ENCODE data around the gene NDUFS2. TPM values are rescaled to one million over a fixed set of nuclear protein-coding genes. Genes with fewer than 3 reads are reported as not detected.

The NDUFS2 gene
- total and polyA plus RNA-seq, 2 donors (not counting 1 experiment from before 2014, with no cell fraction given) = 53.9 to 82.3 TPM

- peaks cover 27% of the 10 kb centered on the region for H3K4me1 Mint-ChIP-seq
- no peak for ATAC-seq (ENCODE audit: low read depth)
- no peak within 1 kb of the TSS for H3K9ac ChIP-seq (ENCODE audit: low read length)
These were observed 12.9 kb downstream of the NDUFS2 start, which contains the start of gene FCER1G for GRCh38 chr1:161215076-161215475. Gene FCER1G (plus strand): TSS chr1:161215295. CDS start chr1:161215322, 27 bp downstream.

More at GRCh38 chr1:161215076-161215475, 12.9 kb downstream of the NDUFS2 start, which contains the start of gene FCER1G:
- Histone ChIP-seq H3K79me2 (ENCODE audit: control insufficient read depth, insufficient read depth, low read length) (no peaks in the 10 kb centered on the region), H3K4me1 (ENCODE audit: control insufficient read depth in 2 of 2, insufficient read depth in 2 of 2, low read length in 2 of 2) (peaks cover 15 to 26% of the 10 kb centered on the region in 2 donors), H4K20me1 (ENCODE audit: control insufficient read depth, insufficient read depth, low read length, poor library complexity, severe bottlenecking) (no peaks in the 10 kb centered on the region), H3K36me3 (replicated peaks in 1 of 2; ENCODE audit: control extremely low read depth in 1 of 2, control insufficient read depth in 1 of 2, extremely low read depth in 1 of 2, insufficient read depth in 2 of 2, low read length in 1 of 2) (peaks cover 8 to 45% of the 10 kb centered on the region in 2 experiments), H3K27me3 (replicated peaks in 1 of 4; ENCODE audit: control extremely low read depth in 1 of 4, control insufficient read depth in 3 of 4, insufficient read depth in 4 of 4, low read length in 3 of 4) (peaks cover 0 to 15% (median 11%) of the 10 kb centered on the region in 4 experiments), H3K9me3 (ENCODE audit: control extremely low read depth in 1 of 3, control insufficient read depth in 2 of 3, insufficient read depth in 1 of 3, low read length in 2 of 3) (no peaks in the 10 kb centered on the region), H3K27ac (ENCODE audit: low read length in 2 of 2) (no peak within 1 kb of the TSS), H2AFZ (ENCODE audit: insufficient read depth, low read depth, low read length, poor library complexity, severe bottlenecking) (no peak within 1 kb of the TSS), H3K4me2 (replicated peaks; ENCODE audit: low read depth, low read length, poor library complexity, severe bottlenecking) (peak within 1 kb of the TSS; percentile 26), H3K4me3 (ENCODE audit: control extremely low read depth in 1 of 5, extremely low read depth in 1 of 5, insufficient read depth in 1 of 5, low read depth in 2 of 5, low read length in 4 of 5) (peak within 1 kb of the TSS in 1 of 5 experiments; percentile 40)
- DNase-seq = peak; percentile 23
- 30% methylated on average over 8 of the region's 10 CpGs for WGBS (ENCODE audit: insufficient coverage)
- H3K27ac Mint-ChIP-seq = no peak within 1 kb of the TSS
- TF ChIP-seq EZH2 (IDR thresholded peaks at IDR 0.05; ENCODE audit: borderline replicate concordance, insufficient read depth, low read depth, low read length, poor library complexity, severe bottlenecking) = no peak
- TF ChIP-seq, protein P1, sequence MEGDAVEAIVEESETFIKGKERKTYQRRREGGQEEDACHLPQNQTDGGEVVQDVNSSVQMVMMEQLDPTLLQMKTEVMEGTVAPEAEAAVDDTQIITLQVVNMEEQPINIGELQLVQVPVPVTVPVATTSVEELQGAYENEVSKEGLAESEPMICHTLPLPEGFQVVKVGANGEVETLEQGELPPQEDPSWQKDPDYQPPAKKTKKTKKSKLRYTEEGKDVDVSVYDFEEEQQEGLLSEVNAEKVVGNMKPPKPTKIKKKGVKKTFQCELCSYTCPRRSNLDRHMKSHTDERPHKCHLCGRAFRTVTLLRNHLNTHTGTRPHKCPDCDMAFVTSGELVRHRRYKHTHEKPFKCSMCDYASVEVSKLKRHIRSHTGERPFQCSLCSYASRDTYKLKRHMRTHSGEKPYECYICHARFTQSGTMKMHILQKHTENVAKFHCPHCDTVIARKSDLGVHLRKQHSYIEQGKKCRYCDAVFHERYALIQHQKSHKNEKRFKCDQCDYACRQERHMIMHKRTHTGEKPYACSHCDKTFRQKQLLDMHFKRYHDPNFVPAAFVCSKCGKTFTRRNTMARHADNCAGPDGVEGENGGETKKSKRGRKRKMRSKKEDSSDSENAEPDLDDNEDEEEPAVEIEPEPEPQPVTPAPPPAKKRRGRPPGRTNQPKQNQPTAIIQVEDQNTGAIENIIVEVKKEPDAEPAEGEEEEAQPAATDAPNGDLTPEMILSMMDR (IDR thresholded peaks at IDR 0.05) = no peak
- ChIA-PET POLR2A (interaction anchor here (0.7 to 1.1 kb wide), 3 partner anchors 10 to 512 kb away, joined by 3 to 7 read pairs (median 5); partner anchors contain the start of gene TOMM40L), CTCF (interaction anchor here (1.9 to 3.4 kb wide), 2 partner anchors 11 to 166 kb away, joined by 4 to 19 read pairs; partner anchors contain the start of gene TOMM40L)
- peaks cover 19% of the 10 kb centered on the region for H3K27me3 Mint-ChIP-seq
- H3K9me3 Mint-ChIP-seq (ENCODE audit: insufficient read depth) = no peaks in the 10 kb centered on the region
- intact Hi-C loops (cut with micrococcal nuclease) = no loop called here
- no peak within 1 kb of the TSS for H3K4me3 Mint-ChIP-seq

Data from B cell (primary cell).